B cell (primary cell): ENCODE measurements around the gene GPNMB.

ENCODE experiments used
- CTCF ChIP-seq: fragments of 200-600 bp; IDR thresholded peaks from one replicate; pipeline ENCODE4 v1.8.0; 2022; ENCODE audit warnings: antibody characterized with exemption, mild to moderate bottlenecking
- EZH2 ChIP-seq: IDR thresholded peaks from 2 replicates; pipeline ENCODE4 v1.6.1; 2012; ENCODE audit warnings: borderline replicate concordance, low read depth, mild to moderate bottlenecking, moderate library complexity, low read length; ENCODE audit not compliant: insufficient read depth, poor library complexity, severe bottlenecking

DNA sequence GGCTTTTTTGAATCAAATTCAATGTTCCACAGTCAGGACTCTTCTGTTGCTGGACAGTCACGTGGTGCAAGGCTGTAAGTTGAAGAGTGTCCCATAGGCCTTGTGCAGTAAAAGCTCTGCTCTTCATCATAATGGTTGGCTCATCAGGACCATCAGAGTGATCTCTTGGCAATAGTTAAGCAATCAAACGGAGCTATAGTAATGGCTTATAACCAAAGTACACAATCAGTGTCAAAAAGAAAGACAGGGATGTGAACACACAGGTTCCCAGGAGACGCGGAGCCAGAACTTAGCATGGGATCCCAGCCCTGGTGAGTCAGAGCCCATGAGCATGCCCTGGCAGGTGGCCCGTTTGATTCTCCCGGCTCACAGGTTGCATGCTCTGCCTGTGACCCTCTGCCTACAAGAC lies 10.8 kb upstream of the GPNMB start:
- TF ChIP-seq EZH2 (no peak), CTCF (no peak)
